HepG2 (cell line): ENCODE data around the gene PRDX3. TPM values are rescaled to one million over a fixed set of nuclear protein-coding genes. Genes with fewer than 3 reads are reported as not detected.

Experiments used
- FOXP4 ChIP-seq: sonication (generic); formaldehyde crosslinking; IDR thresholded peaks from 2 replicates; pipeline ENCODE4 v1.4.0; 2020; ENCODE audit warnings: missing genetic modification reagents
- HMGA1 ChIP-seq: sonication (generic); formaldehyde crosslinking; conservative IDR thresholded peaks from 2 replicates; pipeline ENCODE4 v1.4.0; 2020; ENCODE audit warnings: missing genetic modification reagents
- KAT7 ChIP-seq: IDR thresholded peaks from 2 replicates; pipeline ENCODE4 v1.6.1; 2018; ENCODE audit warnings: borderline replicate concordance, missing compliant biosample characterization
- KLF6 ChIP-seq: IDR thresholded peaks from 2 replicates; pipeline ENCODE4 v1.8.0; 2016; ENCODE audit warnings: missing biosample characterization, missing genetic modification reagents
- MYPOP ChIP-seq: sonication (generic); formaldehyde crosslinking; IDR thresholded peaks from 2 replicates; pipeline ENCODE4 v1.8.1; 2023; ENCODE audit warnings: mild to moderate bottlenecking, moderate library complexity, missing genetic modification reagents
- PHF21A ChIP-seq: sonication (generic); formaldehyde crosslinking; IDR thresholded peaks from 2 replicates; pipeline ENCODE4 v1.5.0; 2020; ENCODE audit warnings: mild to moderate bottlenecking, missing genetic modification reagents
- POLR2G ChIP-seq: fragments of 200-400 bp; formaldehyde crosslinking; IDR thresholded peaks from 2 replicates; pipeline ENCODE4 v1.6.1; 2018; ENCODE audit warnings: mild to moderate bottlenecking, low read depth, low read length, moderate library complexity
- RBM39 ChIP-seq: fragments of 200-400 bp; formaldehyde crosslinking; IDR thresholded peaks from one replicate; pipeline ENCODE4 v1.6.1; 2018; ENCODE audit warnings: antibody characterized with exemption, mild to moderate bottlenecking, low read depth, low read length; ENCODE audit not compliant: poor library complexity, severe bottlenecking
- SAP130 ChIP-seq: IDR thresholded peaks from 2 replicates; pipeline ENCODE4 v1.6.1; 2016; ENCODE audit warnings: low read depth
- SATB2 ChIP-seq: sonication (generic); formaldehyde crosslinking; IDR thresholded peaks from 2 replicates; pipeline ENCODE4 v1.5.0; 2020; ENCODE audit warnings: missing genetic modification reagents
- SOX5 ChIP-seq: IDR thresholded peaks from 2 replicates; pipeline ENCODE4 v1.6.1; 2016; ENCODE audit warnings: borderline replicate concordance
- TBX2 ChIP-seq: sonication (generic); formaldehyde crosslinking; IDR thresholded peaks from 2 replicates; pipeline ENCODE4 v1.5.0; 2020; ENCODE audit warnings: missing genetic modification reagents, mild to moderate bottlenecking, borderline replicate concordance
- TMF1 ChIP-seq: sonication (generic); formaldehyde crosslinking; IDR thresholded peaks from 2 replicates; pipeline ENCODE4 v1.8.1; 2022; ENCODE audit warnings: low read depth, missing genetic modification reagents
- ZBTB2 ChIP-seq: sonication (generic); formaldehyde crosslinking; IDR thresholded peaks from 2 replicates; pipeline ENCODE4 v1.8.0; 2022; ENCODE audit warnings: low read depth, missing genetic modification reagents
- ZFAT ChIP-seq: sonication (generic); formaldehyde crosslinking; conservative IDR thresholded peaks from 2 replicates; pipeline ENCODE4 v1.8.1; 2023; ENCODE audit warnings: missing genetic modification reagents, inconsistent platforms
- ZNF24 ChIP-seq: fragments of 450-650 bp; IDR thresholded peaks from 2 replicates; pipeline ENCODE4 v1.6.1; 2017; ENCODE audit warnings: antibody characterized with exemption, mild to moderate bottlenecking
- ZNF362 ChIP-seq: sonication (generic); formaldehyde crosslinking; IDR thresholded peaks from 2 replicates; pipeline ENCODE4 v1.4.0; 2020; ENCODE audit warnings: missing genetic modification reagents, mild to moderate bottlenecking, borderline replicate concordance
- ZNF687 ChIP-seq: sonication (generic); formaldehyde crosslinking; IDR thresholded peaks from 2 replicates; pipeline ENCODE4 v1.5.1; 2020; ENCODE audit warnings: mild to moderate bottlenecking, missing genetic modification reagents, moderate library complexity
- ZNF850 ChIP-seq: sonication (generic); formaldehyde crosslinking; conservative IDR thresholded peaks from 2 replicates; pipeline ENCODE4 v1.9.0; 2021; ENCODE audit warnings: mild to moderate bottlenecking, missing genetic modification reagents
- polyA plus RNA-seq, 8 experiments: library from polyadenylated mRNA; depleted of rRNA in 3 of 8; stranded (reverse) in 7 of 8; unstranded in 1 of 8; fragments of >200 nt; fragmentation: Illumina TruSeq in 4 of 8; extraction: Trizol in 4 of 8; gene quantifications; 2 replicates each; pipeline versions ENCODE4 v1.2.1 to v1.2.3, GENCODE V29; 2011 to 2016; ENCODE audit warnings: low read depth in 4 of 8, missing spikeins in 1 of 8, mixed read lengths in 1 of 8; ENCODE audit not compliant: insufficient read depth in 1 of 8
- total RNA-seq, 5 experiments: library from RNA; depleted of rRNA; stranded (reverse); fragments of >200 nt; fragmentation: Illumina TruSeq; extraction: Trizol; gene quantifications; 2 replicates each; pipeline ENCODE4 v1.2.3, GENCODE V29; 2016; ENCODE audit warnings: low read depth in 1 of 5

The PRDX3 gene
- total and polyA plus RNA-seq, 2 of the 13 experiments (the other 11 are each of a cell fraction or from before 2014, with no cell fraction given): 407 to 565 TPM

GRCh38 chr10:119206603-119207365, 28.2 kb upstream of the PRDX3 start (continued):
- TF ChIP-seq ZFAT (CRISPR knock-in tag) (0 out of 2 replicates have a peak, but pooled peaks have one; percentile 52), SATB2 (peak; percentile 88; the same call in 1 of the 2 replicates), SAP130 (CRISPR knock-in tag) (peak; percentile 14), FOXP4 (CRISPR knock-in tag) (peak; percentile 8), SOX5 (CRISPR knock-in tag) (no peak), TMF1 (CRISPR knock-in tag) (0 out of 2 replicates have a peak, but pooled peaks have one; percentile 47), POLR2G (peak; percentile 77), PHF21A (CRISPR knock-in tag) (peak; percentile 8), HMGA1 (CRISPR knock-in tag) (no peak), ZNF362 (CRISPR knock-in tag) (peak; percentile 15; the same call in 1 of the 2 replicates), KAT7 (CRISPR knock-in tag) (0 out of 2 replicates have a peak, but pooled peaks have one; percentile 13), ZNF24 (no peak), ZNF687 (CRISPR knock-in tag) (peak; percentile 69), KLF6 (CRISPR knock-in tag) (no peak), MYPOP (peak; percentile 14; the same call in 1 of the 2 replicates), RBM39 (no peak), ZNF850 (CRISPR knock-in tag) (no peak), ZBTB2 (CRISPR knock-in tag) (peak; percentile 47), TBX2 (CRISPR knock-in tag) (peak; percentile 30; the same call in 1 of the 2 replicates)
